ENCODE measurements around the gene ZCCHC3. TPM values are rescaled to one million over a fixed set of nuclear protein-coding genes. Genes with fewer than 3 reads are reported as not detected.

The ZCCHC3 gene
- total and polyA plus RNA-seq, 2 experiments from 2014 or later: 26.5 to 66.3 TPM

DNA sequence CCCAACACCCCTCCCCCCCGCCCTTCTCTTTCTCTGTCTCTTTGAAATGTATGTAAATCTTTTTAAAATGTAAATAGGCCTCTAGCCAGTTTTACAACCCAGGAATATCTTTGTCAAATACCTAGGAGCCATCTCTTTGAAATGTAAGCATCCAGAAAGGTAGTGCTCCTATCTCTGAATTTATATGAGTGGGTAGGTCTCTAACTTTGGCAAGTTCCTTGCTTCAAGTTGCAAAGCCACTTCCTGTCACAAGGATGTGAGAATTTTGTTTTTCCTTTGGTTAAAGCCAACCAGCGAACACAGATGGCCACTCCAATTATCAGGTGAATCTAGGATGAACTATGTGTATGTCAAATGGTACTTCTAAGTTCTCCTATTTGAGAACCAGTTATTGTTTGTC lies 46.0 kb upstream of the ZCCHC3 start (continued):
- TF ChIP-seq, protein P1, sequence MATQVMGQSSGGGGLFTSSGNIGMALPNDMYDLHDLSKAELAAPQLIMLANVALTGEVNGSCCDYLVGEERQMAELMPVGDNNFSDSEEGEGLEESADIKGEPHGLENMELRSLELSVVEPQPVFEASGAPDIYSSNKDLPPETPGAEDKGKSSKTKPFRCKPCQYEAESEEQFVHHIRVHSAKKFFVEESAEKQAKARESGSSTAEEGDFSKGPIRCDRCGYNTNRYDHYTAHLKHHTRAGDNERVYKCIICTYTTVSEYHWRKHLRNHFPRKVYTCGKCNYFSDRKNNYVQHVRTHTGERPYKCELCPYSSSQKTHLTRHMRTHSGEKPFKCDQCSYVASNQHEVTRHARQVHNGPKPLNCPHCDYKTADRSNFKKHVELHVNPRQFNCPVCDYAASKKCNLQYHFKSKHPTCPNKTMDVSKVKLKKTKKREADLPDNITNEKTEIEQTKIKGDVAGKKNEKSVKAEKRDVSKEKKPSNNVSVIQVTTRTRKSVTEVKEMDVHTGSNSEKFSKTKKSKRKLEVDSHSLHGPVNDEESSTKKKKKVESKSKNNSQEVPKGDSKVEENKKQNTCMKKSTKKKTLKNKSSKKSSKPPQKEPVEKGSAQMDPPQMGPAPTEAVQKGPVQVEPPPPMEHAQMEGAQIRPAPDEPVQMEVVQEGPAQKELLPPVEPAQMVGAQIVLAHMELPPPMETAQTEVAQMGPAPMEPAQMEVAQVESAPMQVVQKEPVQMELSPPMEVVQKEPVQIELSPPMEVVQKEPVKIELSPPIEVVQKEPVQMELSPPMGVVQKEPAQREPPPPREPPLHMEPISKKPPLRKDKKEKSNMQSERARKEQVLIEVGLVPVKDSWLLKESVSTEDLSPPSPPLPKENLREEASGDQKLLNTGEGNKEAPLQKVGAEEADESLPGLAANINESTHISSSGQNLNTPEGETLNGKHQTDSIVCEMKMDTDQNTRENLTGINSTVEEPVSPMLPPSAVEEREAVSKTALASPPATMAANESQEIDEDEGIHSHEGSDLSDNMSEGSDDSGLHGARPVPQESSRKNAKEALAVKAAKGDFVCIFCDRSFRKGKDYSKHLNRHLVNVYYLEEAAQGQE (IDR thresholded peaks at IDR 0.05; ENCODE audit: unreplicated experiment): no peak
- TF ChIP-seq ZNF331 (CRISPR knock-in tag; IDR thresholded peaks at IDR 0.05; ENCODE audit: low read depth) (no peak), EZH2 (IDR thresholded peaks at IDR 0.05; ENCODE audit: low read depth, unreplicated experiment) (no peak), EZH2phosphoT487 (IDR thresholded peaks at IDR 0.05; ENCODE audit: unreplicated experiment) (no peak), NANOG (IDR thresholded peaks at IDR 0.05; ENCODE audit: borderline replicate concordance) (no peak), CREB1 (CRISPR knock-in tag; IDR thresholded peaks at IDR 0.05; ENCODE audit: low read depth) (no peak)

DNA sequence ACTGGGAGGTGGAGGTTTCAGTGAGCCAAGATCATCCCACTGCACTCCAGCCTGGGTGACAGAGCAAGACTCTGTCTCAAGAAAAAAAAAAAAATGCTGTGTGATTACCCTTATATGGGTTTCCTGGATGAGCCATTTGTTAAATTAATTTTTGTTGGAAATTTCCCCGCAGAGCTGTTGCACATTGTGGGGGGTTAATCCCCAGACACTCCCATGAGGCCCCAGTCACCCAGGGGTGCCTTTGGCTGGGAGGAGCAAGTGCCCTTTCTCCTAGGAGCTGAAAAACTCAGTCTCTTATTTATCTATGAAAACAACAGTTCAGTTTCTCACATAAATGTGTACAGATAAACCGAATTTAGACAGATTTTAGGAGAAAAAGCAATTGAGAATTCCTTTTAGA lies 44.6 kb upstream of the ZCCHC3 start:
- Mint-ChIP-seq H3K27me3 (ENCODE audit: insufficient read depth, low read depth, poor library complexity) (peaks cover 82% of the 10 kb centered on the region), H3K4me1 (peaks cover 9% of the 10 kb centered on the region; the same call in 2 of the 3 replicates), H3K27ac (no peak overlapping the region), H3K9me3 (peaks cover 5% of the 10 kb centered on the region; the same call in 2 of the 3 replicates), H3K4me3 (no peak overlapping the region), H3K36me3 (ENCODE audit: low read depth) (no peaks in the 10 kb centered on the region)
- Histone ChIP-seq H3K79me2 (replicated peaks; ENCODE audit: insufficient read depth) (no peaks in the 10 kb centered on the region), H2AFZ (no peak overlapping the region), H3F3A (replicated peaks; ENCODE audit: low read depth) (no peaks in the 10 kb centered on the region), H4K20me1 (replicated peaks; ENCODE audit: insufficient read depth) (peaks cover 7% of the 10 kb centered on the region; the same call in 1 of the 2 replicates), H3K4me3 (no peak overlapping the region), H3K4me1 (ENCODE audit: insufficient read depth) (peaks cover 4% of the 10 kb centered on the region; the same call in 1 of the 2 replicates), H3K36me3 (ENCODE audit: insufficient read depth) (no peaks in the 10 kb centered on the region), H3K4me2 (no peak overlapping the region), H3K27me3 (ENCODE audit: insufficient read depth) (peaks cover 99% of the 10 kb centered on the region), H3K9me2 (ENCODE audit: insufficient read depth) (no peaks in the 10 kb centered on the region), H3K27ac (ENCODE audit: low read depth) (no peak overlapping the region)
- ATAC-seq (no peak), DNase-seq (ENCODE audit: low spot score) (no peak)
- TF ChIP-seq, protein P2, sequence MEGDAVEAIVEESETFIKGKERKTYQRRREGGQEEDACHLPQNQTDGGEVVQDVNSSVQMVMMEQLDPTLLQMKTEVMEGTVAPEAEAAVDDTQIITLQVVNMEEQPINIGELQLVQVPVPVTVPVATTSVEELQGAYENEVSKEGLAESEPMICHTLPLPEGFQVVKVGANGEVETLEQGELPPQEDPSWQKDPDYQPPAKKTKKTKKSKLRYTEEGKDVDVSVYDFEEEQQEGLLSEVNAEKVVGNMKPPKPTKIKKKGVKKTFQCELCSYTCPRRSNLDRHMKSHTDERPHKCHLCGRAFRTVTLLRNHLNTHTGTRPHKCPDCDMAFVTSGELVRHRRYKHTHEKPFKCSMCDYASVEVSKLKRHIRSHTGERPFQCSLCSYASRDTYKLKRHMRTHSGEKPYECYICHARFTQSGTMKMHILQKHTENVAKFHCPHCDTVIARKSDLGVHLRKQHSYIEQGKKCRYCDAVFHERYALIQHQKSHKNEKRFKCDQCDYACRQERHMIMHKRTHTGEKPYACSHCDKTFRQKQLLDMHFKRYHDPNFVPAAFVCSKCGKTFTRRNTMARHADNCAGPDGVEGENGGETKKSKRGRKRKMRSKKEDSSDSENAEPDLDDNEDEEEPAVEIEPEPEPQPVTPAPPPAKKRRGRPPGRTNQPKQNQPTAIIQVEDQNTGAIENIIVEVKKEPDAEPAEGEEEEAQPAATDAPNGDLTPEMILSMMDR (conservative IDR thresholded peaks at IDR 0.05; ENCODE audit: low read depth in 2 of 2): no peak
- TF ChIP-seq EZH2phosphoT487 (IDR thresholded peaks at IDR 0.05; ENCODE audit: unreplicated experiment) (no peak), POLR2AphosphoS5 (IDR thresholded peaks at IDR 0.05; ENCODE audit: low read depth) (no peak), STAT1 (IDR thresholded peaks at IDR 0.05; ENCODE audit: unreplicated experiment) (no peak), JUNB (IDR thresholded peaks at IDR 0.05; ENCODE audit: unreplicated experiment) (no peak), CREB1 (CRISPR knock-in tag; IDR thresholded peaks at IDR 0.05; ENCODE audit: low read depth) (no peak), ZNF331 (CRISPR knock-in tag; IDR thresholded peaks at IDR 0.05; ENCODE audit: low read depth) (no peak), NANOG (IDR thresholded peaks at IDR 0.05; ENCODE audit: borderline replicate concordance) (no peak), ZNF114 (CRISPR knock-in tag; IDR thresholded peaks at IDR 0.05) (no peak), EZH2 (IDR thresholded peaks at IDR 0.05; ENCODE audit: low read depth, unreplicated experiment) (no peak)
- TF ChIP-seq, protein P3, sequence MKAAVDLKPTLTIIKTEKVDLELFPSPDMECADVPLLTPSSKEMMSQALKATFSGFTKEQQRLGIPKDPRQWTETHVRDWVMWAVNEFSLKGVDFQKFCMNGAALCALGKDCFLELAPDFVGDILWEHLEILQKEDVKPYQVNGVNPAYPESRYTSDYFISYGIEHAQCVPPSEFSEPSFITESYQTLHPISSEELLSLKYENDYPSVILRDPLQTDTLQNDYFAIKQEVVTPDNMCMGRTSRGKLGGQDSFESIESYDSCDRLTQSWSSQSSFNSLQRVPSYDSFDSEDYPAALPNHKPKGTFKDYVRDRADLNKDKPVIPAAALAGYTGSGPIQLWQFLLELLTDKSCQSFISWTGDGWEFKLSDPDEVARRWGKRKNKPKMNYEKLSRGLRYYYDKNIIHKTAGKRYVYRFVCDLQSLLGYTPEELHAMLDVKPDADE (IDR thresholded peaks at IDR 0.05): no peak
- TF ChIP-seq, protein P1 (IDR thresholded peaks at IDR 0.05; ENCODE audit: unreplicated experiment): no peak

Data from GM23338 (cell line).